ENCODE data around the gene CDH13. TPM values are rescaled to one million over a fixed set of nuclear protein-coding genes. Genes with fewer than 3 reads are reported as not detected.

The CDH13 gene
- total and polyA plus RNA-seq, 2 experiments from 2014 or later = 1.6 to 4.4 TPM

DNA sequence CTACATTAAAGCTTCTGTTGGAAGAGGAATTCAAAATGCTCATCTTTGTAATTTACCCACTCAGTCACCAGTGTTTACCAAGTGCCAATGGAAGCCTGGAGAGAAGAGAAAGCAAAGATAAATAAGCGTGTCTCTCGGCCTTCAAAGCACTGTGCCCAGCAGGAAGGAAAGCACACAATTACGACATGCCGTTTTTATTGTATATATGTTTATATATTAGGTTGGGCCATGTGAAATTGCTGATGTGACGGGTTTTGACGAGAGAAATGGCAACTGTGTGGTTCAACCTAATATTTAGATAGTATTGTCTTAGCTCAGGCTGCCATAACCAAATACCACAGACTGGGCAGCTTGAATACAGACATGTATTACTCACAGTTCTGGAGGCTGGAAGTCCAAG lies 1101.7 kb downstream of the CDH13 start:
- H4K20me1 ChIP-seq (replicated peaks; ENCODE audit: insufficient read depth) = no peaks in the 10 kb centered on the region
- no peak for ATAC-seq

More for the DNA sequence above, 1101.7 kb downstream of the CDH13 start:
- Histone ChIP-seq H3K4me2 (no peak overlapping the region), H3K36me3 (ENCODE audit: insufficient read depth) (no peaks in the 10 kb centered on the region), H3K27me3 (ENCODE audit: insufficient read depth) (no peaks in the 10 kb centered on the region), H3K4me1 (ENCODE audit: insufficient read depth) (peaks cover 5% of the 10 kb centered on the region; the same call in 1 of the 2 replicates), H2AFZ (no peak overlapping the region; the same call in 1 of the 2 replicates), H3F3A (replicated peaks; ENCODE audit: low read depth) (no peaks in the 10 kb centered on the region), H3K4me3 (no peak overlapping the region), H3K9me2 (ENCODE audit: insufficient read depth) (no peaks in the 10 kb centered on the region), H3K27ac (ENCODE audit: low read depth) (no peak overlapping the region), H3K79me2 (replicated peaks; ENCODE audit: insufficient read depth) (no peaks in the 10 kb centered on the region)
- Mint-ChIP-seq H3K9me3 (peaks cover 4% of the 10 kb centered on the region; the same call in 1 of the 3 replicates), H3K4me1 (peaks cover 2% of the 10 kb centered on the region; the same call in 1 of the 3 replicates), H3K4me3 (no peak overlapping the region), H3K27ac (no peak overlapping the region), H3K27me3 (ENCODE audit: insufficient read depth, low read depth, poor library complexity) (peaks cover 11% of the 10 kb centered on the region), H3K36me3 (ENCODE audit: low read depth) (no peaks in the 10 kb centered on the region)
- no peak for TF ChIP-seq ZNF331 (CRISPR knock-in tag; IDR thresholded peaks at IDR 0.05; ENCODE audit: low read depth)
- TF ChIP-seq, protein P1, sequence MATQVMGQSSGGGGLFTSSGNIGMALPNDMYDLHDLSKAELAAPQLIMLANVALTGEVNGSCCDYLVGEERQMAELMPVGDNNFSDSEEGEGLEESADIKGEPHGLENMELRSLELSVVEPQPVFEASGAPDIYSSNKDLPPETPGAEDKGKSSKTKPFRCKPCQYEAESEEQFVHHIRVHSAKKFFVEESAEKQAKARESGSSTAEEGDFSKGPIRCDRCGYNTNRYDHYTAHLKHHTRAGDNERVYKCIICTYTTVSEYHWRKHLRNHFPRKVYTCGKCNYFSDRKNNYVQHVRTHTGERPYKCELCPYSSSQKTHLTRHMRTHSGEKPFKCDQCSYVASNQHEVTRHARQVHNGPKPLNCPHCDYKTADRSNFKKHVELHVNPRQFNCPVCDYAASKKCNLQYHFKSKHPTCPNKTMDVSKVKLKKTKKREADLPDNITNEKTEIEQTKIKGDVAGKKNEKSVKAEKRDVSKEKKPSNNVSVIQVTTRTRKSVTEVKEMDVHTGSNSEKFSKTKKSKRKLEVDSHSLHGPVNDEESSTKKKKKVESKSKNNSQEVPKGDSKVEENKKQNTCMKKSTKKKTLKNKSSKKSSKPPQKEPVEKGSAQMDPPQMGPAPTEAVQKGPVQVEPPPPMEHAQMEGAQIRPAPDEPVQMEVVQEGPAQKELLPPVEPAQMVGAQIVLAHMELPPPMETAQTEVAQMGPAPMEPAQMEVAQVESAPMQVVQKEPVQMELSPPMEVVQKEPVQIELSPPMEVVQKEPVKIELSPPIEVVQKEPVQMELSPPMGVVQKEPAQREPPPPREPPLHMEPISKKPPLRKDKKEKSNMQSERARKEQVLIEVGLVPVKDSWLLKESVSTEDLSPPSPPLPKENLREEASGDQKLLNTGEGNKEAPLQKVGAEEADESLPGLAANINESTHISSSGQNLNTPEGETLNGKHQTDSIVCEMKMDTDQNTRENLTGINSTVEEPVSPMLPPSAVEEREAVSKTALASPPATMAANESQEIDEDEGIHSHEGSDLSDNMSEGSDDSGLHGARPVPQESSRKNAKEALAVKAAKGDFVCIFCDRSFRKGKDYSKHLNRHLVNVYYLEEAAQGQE (IDR thresholded peaks at IDR 0.05; ENCODE audit: unreplicated experiment) = no peak
- no peak for TF ChIP-seq POLR2AphosphoS5 (IDR thresholded peaks at IDR 0.05; ENCODE audit: low read depth)
- no peak for TF ChIP-seq STAT1 (IDR thresholded peaks at IDR 0.05; ENCODE audit: unreplicated experiment)
- no peak for TF ChIP-seq CREB1 (CRISPR knock-in tag; IDR thresholded peaks at IDR 0.05; ENCODE audit: low read depth)
- TF ChIP-seq, protein P2, sequence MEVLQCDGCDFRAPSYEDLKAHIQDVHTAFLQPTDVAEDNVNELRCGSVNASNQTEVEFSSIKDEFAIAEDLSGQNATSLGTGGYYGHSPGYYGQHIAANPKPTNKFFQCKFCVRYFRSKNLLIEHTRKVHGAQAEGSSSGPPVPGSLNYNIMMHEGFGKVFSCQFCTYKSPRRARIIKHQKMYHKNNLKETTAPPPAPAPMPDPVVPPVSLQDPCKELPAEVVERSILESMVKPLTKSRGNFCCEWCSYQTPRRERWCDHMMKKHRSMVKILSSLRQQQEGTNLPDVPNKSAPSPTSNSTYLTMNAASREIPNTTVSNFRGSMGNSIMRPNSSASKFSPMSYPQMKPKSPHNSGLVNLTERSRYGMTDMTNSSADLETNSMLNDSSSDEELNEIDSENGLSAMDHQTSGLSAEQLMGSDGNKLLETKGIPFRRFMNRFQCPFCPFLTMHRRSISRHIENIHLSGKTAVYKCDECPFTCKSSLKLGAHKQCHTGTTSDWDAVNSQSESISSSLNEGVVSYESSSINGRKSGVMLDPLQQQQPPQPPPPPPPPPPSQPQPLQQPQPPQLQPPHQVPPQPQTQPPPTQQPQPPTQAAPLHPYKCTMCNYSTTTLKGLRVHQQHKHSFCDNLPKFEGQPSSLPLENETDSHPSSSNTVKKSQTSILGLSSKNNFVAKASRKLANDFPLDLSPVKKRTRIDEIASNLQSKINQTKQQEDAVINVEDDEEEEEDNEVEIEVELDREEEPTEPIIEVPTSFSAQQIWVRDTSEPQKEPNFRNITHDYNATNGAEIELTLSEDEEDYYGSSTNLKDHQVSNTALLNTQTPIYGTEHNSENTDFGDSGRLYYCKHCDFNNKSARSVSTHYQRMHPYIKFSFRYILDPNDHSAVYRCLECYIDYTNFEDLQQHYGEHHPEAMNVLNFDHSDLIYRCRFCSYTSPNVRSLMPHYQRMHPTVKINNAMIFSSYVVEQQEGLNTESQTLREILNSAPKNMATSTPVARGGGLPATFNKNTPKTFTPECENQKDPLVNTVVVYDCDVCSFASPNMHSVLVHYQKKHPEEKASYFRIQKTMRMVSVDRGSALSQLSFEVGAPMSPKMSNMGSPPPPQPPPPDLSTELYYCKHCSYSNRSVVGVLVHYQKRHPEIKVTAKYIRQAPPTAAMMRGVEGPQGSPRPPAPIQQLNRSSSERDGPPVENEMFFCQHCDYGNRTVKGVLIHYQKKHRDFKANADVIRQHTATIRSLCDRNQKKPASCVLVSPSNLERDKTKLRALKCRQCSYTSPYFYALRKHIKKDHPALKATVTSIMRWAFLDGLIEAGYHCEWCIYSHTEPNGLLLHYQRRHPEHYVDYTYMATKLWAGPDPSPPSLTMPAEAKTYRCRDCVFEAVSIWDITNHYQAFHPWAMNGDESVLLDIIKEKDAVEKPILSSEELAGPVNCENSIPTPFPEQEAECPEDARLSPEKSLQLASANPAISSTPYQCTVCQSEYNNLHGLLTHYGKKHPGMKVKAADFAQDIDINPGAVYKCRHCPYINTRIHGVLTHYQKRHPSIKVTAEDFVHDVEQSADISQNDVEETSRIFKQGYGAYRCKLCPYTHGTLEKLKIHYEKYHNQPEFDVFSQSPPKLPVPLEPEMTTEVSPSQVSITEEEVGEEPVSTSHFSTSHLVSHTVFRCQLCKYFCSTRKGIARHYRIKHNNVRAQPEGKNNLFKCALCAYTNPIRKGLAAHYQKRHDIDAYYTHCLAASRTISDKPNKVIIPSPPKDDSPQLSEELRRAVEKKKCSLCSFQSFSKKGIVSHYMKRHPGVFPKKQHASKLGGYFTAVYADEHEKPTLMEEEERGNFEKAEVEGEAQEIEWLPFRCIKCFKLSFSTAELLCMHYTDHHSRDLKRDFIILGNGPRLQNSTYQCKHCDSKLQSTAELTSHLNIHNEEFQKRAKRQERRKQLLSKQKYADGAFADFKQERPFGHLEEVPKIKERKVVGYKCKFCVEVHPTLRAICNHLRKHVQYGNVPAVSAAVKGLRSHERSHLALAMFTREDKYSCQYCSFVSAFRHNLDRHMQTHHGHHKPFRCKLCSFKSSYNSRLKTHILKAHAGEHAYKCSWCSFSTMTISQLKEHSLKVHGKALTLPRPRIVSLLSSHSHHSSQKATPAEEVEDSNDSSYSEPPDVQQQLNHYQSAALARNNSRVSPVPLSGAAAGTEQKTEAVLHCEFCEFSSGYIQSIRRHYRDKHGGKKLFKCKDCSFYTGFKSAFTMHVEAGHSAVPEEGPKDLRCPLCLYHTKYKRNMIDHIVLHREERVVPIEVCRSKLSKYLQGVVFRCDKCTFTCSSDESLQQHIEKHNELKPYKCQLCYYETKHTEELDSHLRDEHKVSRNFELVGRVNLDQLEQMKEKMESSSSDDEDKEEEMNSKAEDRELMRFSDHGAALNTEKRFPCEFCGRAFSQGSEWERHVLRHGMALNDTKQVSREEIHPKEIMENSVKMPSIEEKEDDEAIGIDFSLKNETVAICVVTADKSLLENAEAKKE (CRISPR knock-in tag; IDR thresholded peaks at IDR 0.05) = no peak
- TF ChIP-seq ZNF114 (CRISPR knock-in tag; IDR thresholded peaks at IDR 0.05) = no peak
- TF ChIP-seq, protein P3, sequence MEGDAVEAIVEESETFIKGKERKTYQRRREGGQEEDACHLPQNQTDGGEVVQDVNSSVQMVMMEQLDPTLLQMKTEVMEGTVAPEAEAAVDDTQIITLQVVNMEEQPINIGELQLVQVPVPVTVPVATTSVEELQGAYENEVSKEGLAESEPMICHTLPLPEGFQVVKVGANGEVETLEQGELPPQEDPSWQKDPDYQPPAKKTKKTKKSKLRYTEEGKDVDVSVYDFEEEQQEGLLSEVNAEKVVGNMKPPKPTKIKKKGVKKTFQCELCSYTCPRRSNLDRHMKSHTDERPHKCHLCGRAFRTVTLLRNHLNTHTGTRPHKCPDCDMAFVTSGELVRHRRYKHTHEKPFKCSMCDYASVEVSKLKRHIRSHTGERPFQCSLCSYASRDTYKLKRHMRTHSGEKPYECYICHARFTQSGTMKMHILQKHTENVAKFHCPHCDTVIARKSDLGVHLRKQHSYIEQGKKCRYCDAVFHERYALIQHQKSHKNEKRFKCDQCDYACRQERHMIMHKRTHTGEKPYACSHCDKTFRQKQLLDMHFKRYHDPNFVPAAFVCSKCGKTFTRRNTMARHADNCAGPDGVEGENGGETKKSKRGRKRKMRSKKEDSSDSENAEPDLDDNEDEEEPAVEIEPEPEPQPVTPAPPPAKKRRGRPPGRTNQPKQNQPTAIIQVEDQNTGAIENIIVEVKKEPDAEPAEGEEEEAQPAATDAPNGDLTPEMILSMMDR (conservative IDR thresholded peaks at IDR 0.05; ENCODE audit: low read depth in 2 of 2) = no peak
- no peak for TF ChIP-seq JUNB (IDR thresholded peaks at IDR 0.05; ENCODE audit: unreplicated experiment)
- no peak for TF ChIP-seq EZH2 (IDR thresholded peaks at IDR 0.05; ENCODE audit: low read depth, unreplicated experiment)
- DNase-seq (ENCODE audit: low spot score) = no peak

Measured in GM23338 (cell line).